GM21717 (cell line): ENCODE results near the gene SORT1.
A peak's percentile ranks its signal among the peaks of the same experiment; 100 is the strongest.
"Not testable (repeated sequence)": the region's sequence is repeated elsewhere in the genome, so short reads cannot be mapped to it uniquely, and the experiment has no call there.

Source experiments
- ATAC-seq: cut with Tn5 transposase; IDR thresholded peaks from one replicate; pipeline ENCODE4 v1.9.1; 2021; ENCODE audit warnings: mild to moderate bottlenecking, moderate library complexity; ENCODE audit not compliant: unreplicated experiment

The SORT1 gene

GRCh38 chr1:109301874-109302273 is 95.8 kb downstream of the SORT1 start:
- ATAC-seq: no peak

DNA sequence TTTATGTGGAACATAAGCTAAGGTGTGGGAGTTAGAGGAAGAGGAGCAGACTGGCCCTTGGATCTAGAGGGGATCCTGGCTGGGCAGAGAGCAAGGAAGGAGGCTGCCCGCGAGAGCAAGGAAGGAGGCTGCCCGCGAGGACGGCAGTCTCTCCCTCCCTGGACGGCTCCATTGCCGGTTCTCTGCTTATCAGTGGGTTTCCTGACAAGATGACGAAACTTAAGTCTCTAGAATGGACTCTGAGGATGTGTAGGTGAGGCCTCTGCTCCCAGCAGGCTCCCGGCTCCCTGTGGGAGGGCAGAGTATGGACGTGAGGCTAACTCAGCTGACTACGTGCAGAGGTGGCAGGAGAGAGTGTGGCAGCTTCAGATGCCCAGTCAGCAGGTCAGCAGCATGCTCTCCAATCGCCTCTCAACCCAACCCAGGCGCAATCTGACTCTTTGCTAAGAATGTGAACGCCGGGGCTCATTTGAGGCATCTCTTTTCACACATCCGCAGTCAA is 97.0 kb downstream of the SORT1 start:
- ATAC-seq: no peak

DNA sequence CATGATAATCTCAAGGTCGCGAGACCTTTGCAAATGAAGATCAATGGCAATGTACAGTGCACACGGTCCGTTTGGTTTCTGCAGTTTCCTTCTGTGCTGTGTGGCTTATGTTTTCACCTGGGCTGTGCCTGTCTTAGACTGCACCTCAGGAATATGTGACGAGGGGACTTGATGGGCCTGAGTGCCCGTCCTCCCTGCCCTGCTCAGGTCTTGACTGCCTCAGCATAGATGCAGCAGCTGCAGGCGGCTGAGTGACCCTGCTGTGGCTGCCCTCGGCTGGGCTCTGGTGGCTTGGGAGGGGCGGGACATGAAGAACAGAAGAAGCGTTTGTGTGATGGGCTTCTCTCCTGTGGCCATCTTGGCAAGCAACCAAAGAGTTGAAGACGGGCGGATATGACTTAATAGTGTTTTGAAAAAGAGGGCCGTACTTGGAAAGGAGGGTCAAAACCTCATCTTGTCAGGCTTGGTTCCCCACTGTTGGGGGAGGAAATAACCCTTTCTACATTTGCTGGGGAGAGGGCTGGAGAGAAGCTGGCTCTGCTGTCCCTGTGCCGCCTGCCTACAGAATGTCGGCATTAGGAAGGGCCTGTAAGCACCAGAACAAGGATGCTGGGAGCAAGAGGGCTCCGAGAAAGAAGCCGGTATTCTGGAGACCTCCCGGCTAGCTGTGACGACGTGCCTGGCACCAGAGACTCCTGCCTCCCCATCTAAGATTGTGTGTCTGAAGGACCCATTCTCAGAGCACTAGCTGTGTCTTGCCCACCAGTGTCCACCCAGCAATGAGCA is 98.0 kb downstream of the SORT1 start:
- no peak for ATAC-seq

DNA sequence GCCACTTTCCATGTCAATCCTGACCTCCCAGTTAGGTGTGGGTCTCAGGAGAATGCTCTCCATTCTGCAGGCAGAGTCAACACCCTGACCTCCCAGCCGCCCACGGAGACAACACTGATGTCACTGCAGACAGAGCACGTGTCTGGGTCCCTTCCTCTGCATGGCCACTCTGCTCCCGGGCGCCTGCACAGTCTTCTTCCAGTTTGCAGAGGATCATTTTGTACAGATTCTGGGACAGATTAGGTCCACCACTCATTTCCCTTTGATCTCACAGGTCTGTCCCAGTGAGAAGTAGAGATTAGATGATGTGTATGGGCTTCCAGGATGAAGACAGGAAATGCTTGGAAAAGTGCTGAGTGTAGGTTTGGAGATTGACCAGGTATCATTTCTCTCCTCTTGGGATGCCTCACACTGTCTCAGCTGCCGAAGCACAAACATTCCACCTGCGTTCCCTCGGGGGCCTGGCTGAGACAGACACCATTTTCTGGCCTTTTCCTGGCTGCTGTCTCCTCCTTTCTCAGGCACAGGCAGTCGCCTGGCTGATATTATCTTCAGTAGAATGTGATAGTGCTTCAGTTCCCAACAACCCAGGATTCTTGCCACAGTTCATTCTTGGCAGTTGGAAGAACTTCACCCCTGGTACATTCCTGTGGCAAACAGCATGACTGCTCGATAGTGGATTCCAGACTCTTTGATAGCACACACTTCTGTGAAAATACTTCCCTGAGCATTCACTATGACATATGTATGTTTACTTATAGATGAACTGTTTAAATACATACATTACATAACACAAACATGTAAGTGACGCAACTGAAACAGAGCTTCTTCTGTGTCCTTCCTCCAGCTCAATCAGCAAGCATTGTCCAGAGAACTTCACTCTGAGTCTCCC is 98.8 kb downstream of the SORT1 start:
- ATAC-seq: no peak

DNA sequence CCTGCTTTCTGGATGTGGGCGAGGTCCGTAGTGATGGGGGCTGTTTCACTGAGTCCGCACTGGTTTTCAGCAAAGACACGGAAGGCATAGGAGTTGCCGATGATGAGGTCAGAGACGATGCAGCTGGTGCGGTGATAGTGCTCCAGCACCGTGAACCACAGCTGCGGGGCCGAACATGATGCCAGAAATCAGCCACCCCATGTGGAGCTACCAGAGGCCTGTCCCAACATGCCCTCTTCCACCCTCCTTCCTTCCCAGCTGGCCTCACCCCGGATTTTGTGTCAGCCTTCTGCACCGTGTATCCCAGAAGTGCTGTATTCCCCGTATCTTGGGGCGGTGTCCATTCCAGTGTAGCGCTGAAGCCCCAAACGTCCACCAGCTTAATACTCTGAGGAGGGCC is 100.9 kb downstream of the SORT1 start:
- no peak for ATAC-seq

DNA sequence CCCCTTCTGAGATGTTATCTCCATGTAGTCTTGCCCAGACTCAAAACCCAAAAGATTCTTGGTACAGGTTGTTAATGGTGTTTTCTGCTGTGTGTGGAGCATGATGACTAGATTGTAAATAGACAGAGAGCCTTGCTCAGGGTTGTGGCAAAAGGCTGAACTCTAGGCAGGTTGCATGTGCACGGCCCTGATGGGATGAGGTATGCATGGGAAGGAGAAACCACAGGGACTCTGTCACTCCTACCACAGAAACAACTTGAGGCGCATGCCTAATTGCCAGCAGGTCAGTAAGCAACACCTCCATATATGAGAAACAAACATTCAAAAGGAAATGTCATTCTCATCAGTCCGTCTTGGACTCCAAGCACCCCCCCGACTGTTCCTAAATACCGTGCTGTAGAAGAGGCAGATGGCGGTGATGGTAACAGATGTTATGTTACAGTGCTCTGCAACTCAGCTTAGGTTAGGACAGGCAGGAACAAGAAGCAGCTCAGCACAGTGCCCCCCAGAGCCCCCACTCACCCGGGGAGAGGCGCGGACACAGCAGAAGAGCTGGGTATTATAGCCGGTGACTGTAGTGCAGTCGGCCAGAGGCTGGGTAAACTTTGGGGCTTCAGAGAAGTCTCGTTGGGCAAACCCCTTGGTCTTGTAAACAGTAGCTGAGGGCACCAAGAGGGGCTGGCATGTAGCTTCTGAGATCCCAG is 101.9 kb downstream of the SORT1 start:
- ATAC-seq: no peak

GRCh38 chr1:109294481-109294880 is 103.2 kb downstream of the SORT1 start:
- no peak for ATAC-seq

GRCh38 chr1:109293026-109293425 is 104.7 kb downstream of the SORT1 start:
- no peak for ATAC-seq

DNA sequence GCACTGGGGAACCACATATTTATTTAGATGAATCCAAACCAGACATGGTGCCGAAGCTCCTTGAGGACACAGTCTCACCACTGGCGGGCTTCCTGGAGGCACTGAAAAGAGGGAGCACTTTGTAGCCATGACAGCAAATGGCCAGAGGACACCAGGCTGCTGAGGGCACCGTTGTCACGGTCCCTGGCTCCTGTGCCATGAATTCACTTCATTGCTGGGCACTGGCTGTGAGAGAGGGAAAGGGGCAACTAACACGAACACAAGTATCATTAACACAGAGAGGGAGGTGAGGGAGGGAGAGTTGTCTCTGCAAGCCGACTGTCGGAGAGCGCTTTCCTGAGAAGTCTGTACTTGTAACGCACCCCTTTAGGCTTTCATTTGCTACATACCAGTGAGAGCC is 105.4 kb downstream of the SORT1 start:
- ATAC-seq: no peak

- no peak for ATAC-seq
Measured at GRCh38 chr1:109290998-109291397, 106.7 kb downstream of the SORT1 start.

GRCh38 chr1:109290137-109290536 is 107.6 kb downstream of the SORT1 start:
- no peak for ATAC-seq

GRCh38 chr1:109286762-109287161 is 111.0 kb downstream of the SORT1 start:
- ATAC-seq: not testable (repeated sequence)

- peak; percentile 33 for ATAC-seq
Measured at GRCh38 chr1:109283748-109284600, 113.7 kb downstream of the SORT1 start.

DNA sequence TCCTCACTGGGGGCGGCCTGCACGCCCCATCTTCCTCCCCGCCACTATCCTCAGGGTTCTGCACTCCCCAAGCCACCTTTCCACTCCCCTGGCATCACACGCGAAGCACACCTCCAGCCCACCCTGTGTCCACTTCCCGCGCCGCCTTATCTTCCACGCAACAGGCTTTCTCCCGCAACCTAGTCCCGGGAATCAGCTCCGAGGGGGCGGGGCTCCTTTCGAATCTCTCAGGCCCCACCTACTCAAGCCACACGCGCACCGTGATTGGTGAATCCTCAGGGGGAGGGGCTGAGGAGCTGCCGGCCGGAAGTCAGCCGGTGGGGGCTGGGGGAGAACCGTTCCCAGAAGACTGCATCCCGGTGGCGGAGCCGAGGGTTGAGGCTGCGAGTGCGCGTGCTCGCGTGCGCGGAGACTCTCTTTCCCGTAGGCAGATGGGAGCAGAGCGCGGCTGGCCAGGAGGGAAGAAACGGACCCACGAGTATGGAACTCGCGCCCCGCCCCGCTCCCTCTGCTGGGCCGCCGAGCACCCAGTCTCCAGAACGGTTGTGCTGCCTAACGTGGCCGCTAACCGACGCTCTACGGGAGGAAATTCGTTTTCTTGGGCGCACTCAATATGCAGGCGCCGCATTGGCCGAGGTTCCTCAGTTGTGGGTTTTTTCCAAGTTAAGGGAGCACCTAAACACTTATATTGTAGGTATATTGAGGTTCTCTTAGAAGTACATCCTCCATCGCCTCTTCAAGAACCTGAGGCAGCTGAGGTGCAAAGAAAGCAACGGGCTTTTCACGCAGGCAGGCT is 114.6 kb downstream of the SORT1 start, which contains the start of gene PSRC1:
Gene PSRC1, minus strand, starts transcription at position 194 of the 796 bp plus-strand sequence.
- ATAC-seq: peak; percentile 90

- ATAC-seq: no peak
Measured at GRCh38 chr1:109282497-109282951, 115.2 kb downstream of the SORT1 start.

- no peak for ATAC-seq
Measured at GRCh38 chr1:109281680-109282496, 115.8 kb downstream of the SORT1 start.

DNA sequence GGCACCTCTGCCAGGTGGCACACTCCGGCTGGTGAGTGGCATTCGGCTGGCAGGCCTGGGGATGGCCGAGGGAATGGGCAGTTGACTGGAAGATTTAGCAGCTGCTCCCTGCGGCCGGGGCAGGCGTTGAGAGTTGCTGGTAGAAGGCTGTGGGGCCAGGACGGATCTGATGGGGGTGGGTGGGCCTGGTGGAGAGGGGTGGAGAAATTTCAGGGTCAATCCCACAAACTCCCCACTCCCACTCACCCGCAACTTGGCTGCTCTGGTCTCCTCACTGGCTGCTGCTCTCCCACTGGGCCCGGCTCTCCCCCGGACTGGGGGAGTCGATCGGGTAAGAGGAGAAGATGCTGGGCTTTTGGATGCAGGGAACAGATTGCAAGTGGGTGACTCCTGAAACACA is 116.9 kb downstream of the SORT1 start:
- no peak for ATAC-seq

DNA sequence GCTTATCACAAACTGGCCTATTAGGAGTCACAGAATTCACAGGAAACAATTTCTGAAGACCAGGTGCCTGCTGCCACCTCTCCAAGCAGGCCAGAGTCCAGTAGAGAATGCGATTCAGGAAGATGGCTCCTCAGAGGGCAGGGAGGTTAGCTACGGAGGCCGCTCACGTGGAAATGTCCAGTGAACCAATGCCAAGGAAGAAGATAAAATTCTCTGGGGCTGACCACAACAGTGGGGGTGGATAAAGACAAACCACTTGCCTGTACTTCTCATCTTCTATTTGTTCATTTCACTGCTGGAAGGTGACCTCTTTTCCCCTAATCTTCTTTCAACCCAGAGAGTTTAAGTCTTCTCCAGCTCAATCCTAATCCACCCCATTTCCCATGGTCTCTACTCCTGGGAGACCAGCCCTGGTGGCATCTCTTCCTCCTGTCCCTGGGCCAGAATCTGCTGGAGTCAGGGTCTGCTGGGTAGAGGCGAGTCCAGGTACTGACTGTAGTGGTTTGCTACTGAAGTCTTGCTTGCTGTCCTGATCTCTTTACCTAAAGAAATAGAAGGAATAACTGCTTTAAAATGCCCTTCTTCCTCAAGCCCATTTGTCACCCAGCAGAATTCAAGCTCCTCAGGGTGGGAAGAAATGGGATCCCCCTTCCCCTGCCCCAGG is 118.0 kb downstream of the SORT1 start:
- ATAC-seq: no peak
